HepG2 (cell line): ENCODE results near the gene PRR5L. TPM values are rescaled to one million over a fixed set of nuclear protein-coding genes. Genes with fewer than 3 reads are reported as not detected.

ENCODE experiments used
- ATAC-seq: fragments of 200-7000 bp; cut with Tn5 transposase; 3 replicates; pipeline ENCODE4 v1.9.1; 2020; ENCODE audit warnings: mild to moderate bottlenecking, moderate library complexity
- BruUV-seq: library from RNA; stranded (reverse); fragments of 400-500 nt; replicated peaks from 2 replicates; lab custom pipeline; 2021; lab: Mats Ljungman, UMichigan
- CTCF ChIA-PET: fragments of 300-600 bp; formaldehyde crosslinking; extraction: SDS; loops from one replicate; lab custom pipeline; 2021; ENCODE audit warnings: low total read pairs, inconsistent platforms, low intra/inter-chr PET ratio; lab: Yijun Ruan, JAX
- POLR2A ChIA-PET: fragments of 350-600 bp; sonication (Branson Sonifier 250); formaldehyde crosslinking; loops from one replicate; lab custom pipeline; 2020; ENCODE audit warnings: antibody characterized with exemption, inconsistent platforms; lab: Yijun Ruan, JAX
- DNase-seq: peaks from one replicate; pipeline ENCODE4 v3.0.0-alpha.2; 2015; ENCODE audit warnings: low spot score
- FAIRE-seq: peaks from 3 replicates; lab custom pipeline; 2011; peaks lifted over from hg19 to GRCh38; lab: Jason Lieb, UNC
- H2AFZ ChIP-seq: one replicate; pipeline ENCODE4 v1.6.1; 2011; ENCODE audit warnings: low read length, inconsistent platforms
- H3K27ac ChIP-seq: fragments of 300-600 bp; 3 replicates; pipeline ENCODE4 v1.8.0; 2011; ENCODE audit warnings: mixed run types, mild to moderate bottlenecking, mixed read lengths, low read length, inconsistent platforms; ENCODE audit not compliant: insufficient read depth; ENCODE audit errors: extremely low read length
- H3K27me3 ChIP-seq, 2 experiments: fragments of 200-600 bp in 1 of 2; 2 replicates in 1 of 2; 3 replicates in 1 of 2; pipeline versions ENCODE4 v1.6.0 to v1.8.0; 2011; ENCODE audit warnings: low read length in 2 of 2, mild to moderate bottlenecking in 2 of 2, moderate library complexity in 2 of 2, inconsistent platforms in 1 of 2; ENCODE audit not compliant: insufficient read depth in 2 of 2, control insufficient read depth in 1 of 2
- H3K36me3 ChIP-seq, 2 experiments: fragments of 200-600 bp in 1 of 2; replicated peaks in 1 of 2; 2 replicates in 1 of 2; 3 replicates in 1 of 2; pipeline versions ENCODE4 v1.5.1 to v1.8.0; 2011; ENCODE audit warnings: low read length in 2 of 2, inconsistent platforms in 1 of 2; ENCODE audit not compliant: insufficient read depth in 2 of 2, control insufficient read depth in 1 of 2
- H3K4me1 ChIP-seq: 2 replicates; pipeline ENCODE4 v1.5.1; 2012; ENCODE audit warnings: low read length, inconsistent platforms; ENCODE audit not compliant: insufficient read depth
- H3K4me2 ChIP-seq: 2 replicates; pipeline ENCODE4 v1.6.0; 2011; ENCODE audit warnings: low read depth, low read length, inconsistent platforms
- H3K4me3 ChIP-seq, 3 experiments: fragments of 200-600 bp in 1 of 3; sonication (generic), shearing (Covaris generic) in 1 of 3; replicated peaks in 1 of 3; 2 replicates each; pipeline ENCODE4 v1.5.1; 2011 to 2016; ENCODE audit warnings: low read length in 3 of 3, inconsistent platforms in 2 of 3, low read depth in 2 of 3, mild to moderate bottlenecking in 2 of 3, control low read depth in 1 of 3, mixed read lengths in 1 of 3; ENCODE audit not compliant: insufficient read depth in 1 of 3
- H3K79me2 ChIP-seq: one replicate; pipeline ENCODE4 v1.6.1; 2011; ENCODE audit warnings: low read length, inconsistent platforms; ENCODE audit not compliant: insufficient read depth
- H3K9ac ChIP-seq: 2 replicates; pipeline ENCODE4 v1.6.0; 2011; ENCODE audit warnings: mild to moderate bottlenecking, low read depth, low read length, inconsistent platforms; ENCODE audit not compliant: insufficient read depth
- H3K9me3 ChIP-seq: 2 replicates; pipeline ENCODE4 v1.5.1; 2012; ENCODE audit warnings: mild to moderate bottlenecking, low read length
- H4K20me1 ChIP-seq: 2 replicates; pipeline ENCODE4 v1.6.0; 2011; ENCODE audit warnings: inconsistent platforms, mild to moderate bottlenecking, low read length, moderate library complexity; ENCODE audit not compliant: insufficient read depth
- BHLHE40 ChIP-seq: IDR thresholded peaks from 2 replicates; pipeline ENCODE4 v1.6.1; 2011; ENCODE audit warnings: low read length, improper control_type of control experiment
- ETV5 ChIP-seq: IDR thresholded peaks from 2 replicates; pipeline ENCODE4 v1.6.1; 2018; ENCODE audit warnings: missing biosample characterization, missing genetic modification reagents, inconsistent platforms, borderline replicate concordance
- PCBP2 ChIP-seq: fragments of 200-400 bp; formaldehyde crosslinking; optimal IDR thresholded peaks from 2 replicates; pipeline ENCODE3; 2018; ENCODE audit warnings: low read length, low read depth; ENCODE audit not compliant: poor library complexity, severe bottlenecking
- POLR2AphosphoS5 ChIP-seq: IDR thresholded peaks from 2 replicates; pipeline ENCODE4 v1.6.1; 2012; ENCODE audit warnings: low read depth, low read length
- SRF ChIP-seq: IDR thresholded peaks from 2 replicates; pipeline ENCODE4 v1.6.1; 2011; ENCODE audit warnings: mild to moderate bottlenecking, low read depth, low read length, moderate library complexity
- ZNF383 ChIP-seq: sonication (generic); formaldehyde crosslinking; IDR thresholded peaks from 2 replicates; pipeline ENCODE4 v1.4.0; 2020; ENCODE audit warnings: missing genetic modification reagents, mild to moderate bottlenecking, borderline replicate concordance
- WGBS: methylation state at CpG from one replicate; pipeline ENCODE4 v1.1.6; 2017; ENCODE audit warnings: low lambda C conversion rate; 5-methylcytosine and 5-hydroxymethylcytosine counted together
- in situ Hi-C: cut with HindIII; loops from 2 replicates; pipeline ENCODE4 v1.10.0; 2017; ENCODE audit warnings: low pct_unique_long_range_greater_than_20kb; ENCODE audit not compliant: extremely low pct_ligation_motif_present
- intact Hi-C: fragments of 100-400 bp; cut with micrococcal nuclease; formaldehyde crosslinking; loops from one replicate; pipeline ENCODE4 v1.10.0; 2022; ENCODE audit not compliant: unreplicated experiment
- polyA plus RNA-seq, 8 experiments: library from polyadenylated mRNA; depleted of rRNA in 3 of 8; stranded (reverse) in 7 of 8; unstranded in 1 of 8; fragments of >200 nt; fragmentation: Illumina TruSeq in 4 of 8; extraction: Trizol in 4 of 8; gene quantifications; 2 replicates each; pipeline versions ENCODE4 v1.2.1 to v1.2.3, GENCODE V29; 2011 to 2016; ENCODE audit warnings: low read depth in 4 of 8, missing spikeins in 1 of 8, mixed read lengths in 1 of 8; ENCODE audit not compliant: insufficient read depth in 1 of 8
- total RNA-seq, 5 experiments: library from RNA; depleted of rRNA; stranded (reverse); fragments of >200 nt; fragmentation: Illumina TruSeq; extraction: Trizol; gene quantifications; 2 replicates each; pipeline ENCODE4 v1.2.3, GENCODE V29; 2016; ENCODE audit warnings: low read depth in 1 of 5
- TF ChIP-seq, protein P1 (sequence below): sonication (generic); formaldehyde crosslinking; IDR thresholded peaks from 2 replicates; pipeline ENCODE4 v1.8.1; 2022; ENCODE audit warnings: low read depth, mild to moderate bottlenecking, missing genetic modification reagents
- TF ChIP-seq, protein P2 (sequence below): sonication (generic); formaldehyde crosslinking; IDR thresholded peaks from 2 replicates; pipeline ENCODE4 v1.4.0; 2020; ENCODE audit warnings: low read depth, missing genetic modification reagents
- TF ChIP-seq, protein P3 (sequence below): sonication (generic); formaldehyde crosslinking; IDR thresholded peaks from 2 replicates; pipeline ENCODE4 v1.5.0; 2020; ENCODE audit warnings: mild to moderate bottlenecking, low read depth, missing genetic modification reagents, borderline replicate concordance

The PRR5L gene
- total and polyA plus RNA-seq, 2 of the 13 experiments (the other 11 are each of a cell fraction or from before 2014, with no cell fraction given): 0.16 TPM; not detected in 1

DNA sequence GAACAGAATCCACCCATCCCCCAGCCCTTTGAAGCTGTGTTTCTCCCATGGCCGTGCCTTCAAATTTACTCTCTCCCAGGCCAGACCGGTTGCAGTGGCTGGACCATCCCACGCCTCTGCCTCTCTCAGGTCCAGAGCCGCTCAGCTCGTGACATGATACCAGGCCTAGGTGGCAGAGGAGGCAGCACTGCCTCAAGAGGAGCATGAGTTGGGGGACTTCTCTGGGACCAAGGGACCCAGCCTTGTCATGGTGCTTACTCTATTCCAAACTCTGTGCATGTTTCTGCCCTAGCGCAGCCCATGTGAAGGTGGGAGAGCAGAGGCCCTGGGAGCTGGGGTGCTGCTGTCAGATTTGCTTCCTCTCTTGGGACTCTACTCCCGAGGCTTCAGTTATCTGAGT is 163.0 kb downstream of the PRR5L start (continued):
- TF ChIP-seq, protein P1, sequence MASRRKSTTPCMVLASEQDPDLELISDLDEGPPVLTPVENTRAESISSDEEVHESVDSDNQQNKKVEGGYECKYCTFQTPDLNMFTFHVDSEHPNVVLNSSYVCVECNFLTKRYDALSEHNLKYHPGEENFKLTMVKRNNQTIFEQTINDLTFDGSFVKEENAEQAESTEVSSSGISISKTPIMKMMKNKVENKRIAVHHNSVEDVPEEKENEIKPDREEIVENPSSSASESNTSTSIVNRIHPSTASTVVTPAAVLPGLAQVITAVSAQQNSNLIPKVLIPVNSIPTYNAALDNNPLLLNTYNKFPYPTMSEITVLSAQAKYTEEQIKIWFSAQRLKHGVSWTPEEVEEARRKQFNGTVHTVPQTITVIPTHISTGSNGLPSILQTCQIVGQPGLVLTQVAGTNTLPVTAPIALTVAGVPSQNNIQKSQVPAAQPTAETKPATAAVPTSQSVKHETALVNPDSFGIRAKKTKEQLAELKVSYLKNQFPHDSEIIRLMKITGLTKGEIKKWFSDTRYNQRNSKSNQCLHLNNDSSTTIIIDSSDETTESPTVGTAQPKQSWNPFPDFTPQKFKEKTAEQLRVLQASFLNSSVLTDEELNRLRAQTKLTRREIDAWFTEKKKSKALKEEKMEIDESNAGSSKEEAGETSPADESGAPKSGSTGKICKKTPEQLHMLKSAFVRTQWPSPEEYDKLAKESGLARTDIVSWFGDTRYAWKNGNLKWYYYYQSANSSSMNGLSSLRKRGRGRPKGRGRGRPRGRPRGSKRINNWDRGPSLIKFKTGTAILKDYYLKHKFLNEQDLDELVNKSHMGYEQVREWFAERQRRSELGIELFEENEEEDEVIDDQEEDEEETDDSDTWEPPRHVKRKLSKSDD: no peak
- TF ChIP-seq, protein P2, sequence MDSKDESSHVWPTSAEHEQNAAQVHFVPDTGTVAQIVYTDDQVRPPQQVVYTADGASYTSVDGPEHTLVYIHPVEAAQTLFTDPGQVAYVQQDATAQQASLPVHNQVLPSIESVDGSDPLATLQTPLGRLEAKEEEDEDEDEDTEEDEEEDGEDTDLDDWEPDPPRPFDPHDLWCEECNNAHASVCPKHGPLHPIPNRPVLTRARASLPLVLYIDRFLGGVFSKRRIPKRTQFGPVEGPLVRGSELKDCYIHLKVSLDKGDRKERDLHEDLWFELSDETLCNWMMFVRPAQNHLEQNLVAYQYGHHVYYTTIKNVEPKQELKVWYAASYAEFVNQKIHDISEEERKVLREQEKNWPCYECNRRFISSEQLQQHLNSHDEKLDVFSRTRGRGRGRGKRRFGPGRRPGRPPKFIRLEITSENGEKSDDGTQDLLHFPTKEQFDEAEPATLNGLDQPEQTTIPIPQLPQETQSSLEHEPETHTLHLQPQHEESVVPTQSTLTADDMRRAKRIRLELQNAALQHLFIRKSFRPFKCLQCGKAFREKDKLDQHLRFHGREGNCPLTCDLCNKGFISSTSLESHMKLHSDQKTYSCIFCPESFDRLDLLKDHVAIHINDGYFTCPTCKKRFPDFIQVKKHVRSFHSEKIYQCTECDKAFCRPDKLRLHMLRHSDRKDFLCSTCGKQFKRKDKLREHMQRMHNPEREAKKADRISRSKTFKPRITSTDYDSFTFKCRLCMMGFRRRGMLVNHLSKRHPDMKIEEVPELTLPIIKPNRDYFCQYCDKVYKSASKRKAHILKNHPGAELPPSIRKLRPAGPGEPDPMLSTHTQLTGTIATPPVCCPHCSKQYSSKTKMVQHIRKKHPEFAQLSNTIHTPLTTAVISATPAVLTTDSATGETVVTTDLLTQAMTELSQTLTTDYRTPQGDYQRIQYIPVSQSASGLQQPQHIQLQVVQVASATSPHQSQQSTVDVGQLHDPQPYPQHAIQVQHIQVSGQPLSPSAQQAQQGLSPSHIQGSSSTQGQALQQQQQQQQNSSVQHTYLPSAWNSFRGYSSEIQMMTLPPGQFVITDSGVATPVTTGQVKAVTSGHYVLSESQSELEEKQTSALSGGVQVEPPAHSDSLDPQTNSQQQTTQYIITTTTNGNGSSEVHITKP (CRISPR knock-in tag): no peak

DNA sequence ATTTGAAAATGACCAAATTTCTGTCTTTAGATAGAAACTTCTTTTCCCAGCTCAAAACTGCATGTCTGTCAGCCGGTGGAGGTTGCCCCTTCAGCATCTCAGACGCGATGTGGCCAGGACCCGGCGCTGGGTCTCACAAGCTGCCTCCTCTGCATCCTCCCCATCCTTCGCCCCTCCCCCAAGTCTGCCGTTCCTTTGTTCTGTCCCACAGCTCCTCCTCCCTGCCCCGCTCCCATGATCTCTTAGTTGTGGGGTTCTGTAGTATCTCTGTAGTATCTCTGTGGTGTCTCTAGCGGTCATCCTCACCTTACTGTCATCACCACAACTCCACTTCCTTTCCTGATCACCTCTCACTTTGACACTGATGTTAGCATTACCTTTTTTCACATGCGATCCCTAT is 164.1 kb downstream of the PRR5L start:
- Histone ChIP-seq H3K27me3 (peaks cover 3 to 16% of the 10 kb centered on the region in 2 experiments; a peak in 2 of 5 replicates), H3K27ac (no peak overlapping the region), H3K4me3 (no peak overlapping the region), H2AFZ (no peak overlapping the region), H3K4me1 (no peaks in the 10 kb centered on the region), H3K4me2 (no peak overlapping the region), H3K9ac (no peak overlapping the region), H4K20me1 (no peaks in the 10 kb centered on the region), H3K79me2 (no peaks in the 10 kb centered on the region), H3K9me3 (no peaks in the 10 kb centered on the region), H3K36me3 (no peaks in the 10 kb centered on the region)
- in situ Hi-C loops (no loop called here), intact Hi-C loops (no loop called here)
- POLR2A ChIA-PET: no interaction called here
- BruUV-seq: no TSS peak
- DNase-seq: no peak
- no peak for ATAC-seq
- CTCF ChIA-PET: no interaction called here
- no peak for FAIRE-seq
- 45% methylated on average over 10 of the region's 10 CpGs for WGBS
- TF ChIP-seq, protein P3, sequence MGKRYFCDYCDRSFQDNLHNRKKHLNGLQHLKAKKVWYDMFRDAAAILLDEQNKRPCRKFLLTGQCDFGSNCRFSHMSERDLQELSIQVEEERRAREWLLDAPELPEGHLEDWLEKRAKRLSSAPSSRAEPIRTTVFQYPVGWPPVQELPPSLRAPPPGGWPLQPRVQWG (CRISPR knock-in tag): no peak
- TF ChIP-seq PCBP2 (no peak), SRF (no peak), BHLHE40 (no peak), ZNF383 (CRISPR knock-in tag) (no peak), POLR2AphosphoS5 (no peak), ETV5 (CRISPR knock-in tag) (no peak)
